ENCODE measurements around the gene SAMD9.
"Not testable (repeated sequence)": the region's sequence is repeated elsewhere in the genome, so short reads cannot be mapped to it uniquely, and the experiment has no call there.

SAMD9 gene

DNA sequence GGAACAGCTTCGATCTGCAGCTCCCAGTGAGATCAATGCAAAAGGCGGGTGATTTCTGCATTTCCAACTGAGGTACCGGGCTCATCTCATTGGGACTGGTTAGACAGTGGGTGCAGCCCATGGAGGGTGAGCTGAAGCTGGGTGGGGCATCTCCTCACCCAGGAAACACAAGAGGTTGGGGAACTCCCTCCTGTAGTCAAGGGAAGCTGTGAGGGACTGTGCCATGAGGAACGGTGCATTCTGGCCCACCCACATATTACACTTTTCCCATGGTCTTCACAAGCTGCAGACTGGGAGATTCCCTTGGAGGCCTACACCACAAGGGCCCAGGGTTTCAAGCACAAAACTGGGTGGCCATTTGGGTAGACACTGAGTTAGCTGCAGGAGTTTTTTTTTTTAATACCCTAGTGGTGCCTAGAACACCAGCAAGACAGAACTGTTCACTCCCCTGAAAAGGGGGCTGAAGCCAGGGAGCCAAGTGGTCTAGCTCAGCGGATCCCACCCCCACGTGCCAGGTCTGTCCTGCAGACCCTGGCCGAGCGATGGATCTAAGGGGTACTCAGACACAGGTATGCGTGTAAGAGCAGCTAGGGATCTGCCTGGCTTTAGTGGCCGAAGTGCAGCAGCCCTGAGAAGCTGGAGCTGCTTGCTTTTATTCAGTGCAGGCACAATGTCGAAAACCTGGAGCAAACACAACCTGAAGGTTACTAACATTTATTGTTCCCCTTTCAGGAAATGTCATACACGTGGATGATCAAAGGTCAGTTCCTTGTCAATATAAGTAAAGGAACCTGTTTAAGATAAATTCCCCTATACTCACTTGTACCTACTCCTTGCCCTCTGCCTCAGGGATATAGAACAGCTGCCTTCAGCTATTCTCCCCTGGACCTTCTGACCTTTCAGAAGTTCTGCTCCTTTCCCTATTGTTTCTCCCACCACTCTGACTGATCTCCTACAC is 3.1 kb upstream of the SAMD9 start:
- no peak for DNase-seq (ENCODE audit: low spot score)

DNA sequence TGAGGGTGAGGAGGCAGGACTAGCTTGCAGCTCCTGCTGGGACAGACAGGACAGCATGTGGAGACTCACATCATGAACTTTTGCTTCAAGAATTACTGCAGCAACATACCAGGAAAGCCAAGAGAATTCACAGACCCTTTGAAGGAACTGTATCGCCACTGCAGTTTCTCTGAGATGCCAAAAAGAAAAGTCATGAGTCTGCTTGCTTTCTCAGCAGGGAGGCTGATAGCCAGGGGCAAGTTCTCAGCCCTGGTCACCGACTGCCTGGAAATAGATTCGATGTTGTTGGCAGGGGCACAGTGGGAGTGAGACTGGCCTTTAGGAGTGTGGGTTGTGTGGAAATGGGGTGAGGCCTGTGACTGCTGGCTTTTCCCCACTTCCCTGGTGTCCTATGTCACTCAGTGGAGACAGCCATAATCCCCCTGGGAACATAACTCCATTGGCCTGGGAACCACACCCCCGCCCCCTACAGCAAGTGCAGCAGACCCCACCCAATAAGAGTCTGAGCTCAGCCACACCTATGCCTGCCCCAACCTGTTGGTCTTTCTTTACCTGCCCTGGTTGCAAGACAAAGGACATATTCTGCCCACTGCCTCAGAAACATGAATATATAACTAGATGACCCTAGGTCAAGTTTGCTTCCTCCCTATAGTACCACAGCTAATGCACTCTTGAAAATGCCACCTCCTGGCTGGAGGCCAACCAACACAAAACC is 1.6 kb upstream of the SAMD9 start:
- DNase-seq (ENCODE audit: low spot score): no peak

DNA sequence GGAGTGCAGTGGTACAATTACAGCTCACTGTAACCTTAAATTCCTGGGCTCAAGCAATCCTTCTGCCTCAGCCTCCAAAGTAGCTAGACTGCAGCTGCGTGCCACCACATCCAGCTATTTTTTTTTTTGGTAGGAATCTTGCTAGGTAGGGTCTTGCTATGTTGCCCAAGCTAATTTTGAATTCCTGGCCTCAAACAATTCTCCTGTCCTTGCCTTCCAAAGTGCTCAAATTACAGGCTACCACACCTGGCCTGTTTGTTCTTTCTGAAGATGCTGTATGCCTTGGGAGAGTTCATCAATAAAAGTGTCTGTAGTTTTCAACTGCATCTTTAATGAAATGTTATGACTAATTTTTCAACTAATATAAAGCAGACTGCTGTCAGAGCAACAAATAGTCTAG is 452 bp downstream of the SAMD9 start:
- DNase-seq (ENCODE audit: low spot score): no peak

DNA sequence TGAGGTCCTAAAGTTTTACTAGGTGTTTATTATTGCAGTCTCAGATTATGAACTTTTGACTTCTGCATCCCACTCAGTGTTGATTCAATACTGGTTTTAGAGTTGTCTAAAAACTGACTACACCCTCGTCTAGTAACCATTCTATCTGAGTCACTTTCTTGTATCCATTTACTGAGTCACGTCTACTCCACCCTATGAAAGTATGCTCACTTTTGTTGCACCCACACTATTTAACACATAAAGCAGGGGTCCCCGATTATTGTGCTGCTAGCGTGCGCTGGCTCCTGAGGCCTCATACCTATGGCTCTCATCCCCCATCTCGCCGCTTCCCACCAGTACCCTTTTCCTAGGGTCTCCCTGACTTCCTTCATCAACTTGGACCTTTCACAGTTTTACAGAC is 2.0 kb downstream of the SAMD9 start:
- peak; percentile 33 for DNase-seq (ENCODE audit: low spot score)

DNA sequence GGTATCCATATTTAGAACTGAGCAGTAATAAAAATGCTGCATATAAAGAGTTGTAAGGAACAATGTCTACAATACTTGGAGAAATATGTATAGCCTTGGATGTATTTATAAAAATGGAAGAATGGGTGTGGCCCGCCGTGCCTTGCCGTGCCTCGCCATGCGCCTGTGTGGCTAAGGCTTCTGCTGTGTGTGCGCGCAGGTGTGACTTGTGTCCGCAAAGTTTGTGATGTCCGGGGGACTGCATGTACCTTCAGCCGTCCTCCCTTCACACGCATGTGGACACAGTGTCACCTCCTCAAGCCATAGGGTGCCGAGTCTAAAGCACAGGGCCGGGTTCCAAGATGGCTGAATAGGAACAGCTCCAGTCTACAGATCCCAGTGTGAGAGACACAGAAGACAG is 9.8 kb downstream of the SAMD9 start:
- DNase-seq (ENCODE audit: low spot score): no peak

DNA sequence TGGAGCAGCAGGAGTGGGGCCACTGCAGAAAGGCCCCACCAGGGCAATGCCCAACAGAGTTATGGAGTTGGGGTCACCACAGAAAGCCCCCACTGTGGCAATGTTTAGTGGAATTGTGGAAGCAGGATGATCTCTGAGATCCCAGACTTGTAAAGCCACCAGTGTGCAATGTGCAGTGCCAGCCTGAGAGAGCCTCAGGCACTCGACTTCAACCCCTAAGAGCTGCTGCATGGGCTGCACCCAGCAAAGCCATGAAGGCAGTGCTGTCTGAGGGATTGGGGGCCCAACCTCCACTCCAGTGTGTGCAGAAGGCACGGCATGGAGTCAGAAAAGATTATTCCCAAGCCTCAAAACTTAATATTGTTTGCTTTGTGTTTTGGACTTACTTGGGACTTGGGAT is 20.4 kb downstream of the SAMD9 start:
- DNase-seq (ENCODE audit: low spot score): no peak

DNA sequence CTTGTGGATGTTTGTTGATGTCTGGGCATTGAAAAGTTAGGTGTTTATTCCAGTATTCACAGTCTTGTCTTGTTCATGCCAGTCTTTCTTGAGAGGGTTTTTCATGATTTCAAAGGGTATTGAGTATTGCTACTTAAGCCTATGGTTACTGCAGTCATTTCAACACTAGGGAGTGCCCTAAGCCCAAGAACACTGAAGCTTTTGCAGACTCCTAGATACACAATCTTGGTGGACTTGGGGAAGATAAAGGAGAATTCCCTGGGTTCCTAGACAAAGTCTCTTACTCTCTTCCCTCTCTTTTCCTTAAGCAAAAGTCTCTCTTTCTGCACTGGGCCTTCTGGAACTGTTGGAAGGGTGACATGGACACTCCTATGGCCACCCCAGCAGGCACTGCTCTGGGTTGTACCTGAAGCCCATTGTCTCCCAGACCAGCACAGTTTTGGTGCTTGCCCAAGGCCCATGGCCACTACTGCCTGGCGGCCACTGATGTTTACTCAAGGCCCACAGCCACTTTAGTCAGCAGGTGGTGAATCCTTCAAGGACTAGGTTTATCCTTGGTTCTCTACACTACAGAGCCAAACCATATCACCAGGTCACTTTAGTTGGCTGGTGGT is 24.9 kb downstream of the SAMD9 start:
- peak; percentile 50 for DNase-seq (ENCODE audit: low spot score)

DNA sequence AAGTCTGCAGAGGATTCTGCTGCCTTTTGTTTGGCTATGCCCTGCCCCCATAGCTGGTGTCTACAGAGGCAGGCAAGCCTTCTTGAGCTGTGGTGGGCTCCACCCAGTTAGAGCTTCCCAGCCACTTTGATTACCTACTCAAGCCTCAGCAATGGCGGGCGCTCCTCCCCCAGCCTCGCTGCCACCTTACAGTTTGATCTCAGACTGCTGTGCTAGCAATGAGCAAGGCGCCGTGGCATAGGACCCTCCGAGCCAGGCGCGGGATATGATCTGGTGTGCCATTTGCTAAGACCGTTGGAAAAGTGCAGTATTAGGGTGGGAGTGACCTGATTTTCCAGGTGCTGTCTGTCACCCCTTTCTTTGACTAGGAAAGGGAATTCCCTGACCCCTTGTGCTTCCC is 44.4 kb downstream of the SAMD9 start:
- not testable (repeated sequence) for DNase-seq (ENCODE audit: low spot score)

DNA sequence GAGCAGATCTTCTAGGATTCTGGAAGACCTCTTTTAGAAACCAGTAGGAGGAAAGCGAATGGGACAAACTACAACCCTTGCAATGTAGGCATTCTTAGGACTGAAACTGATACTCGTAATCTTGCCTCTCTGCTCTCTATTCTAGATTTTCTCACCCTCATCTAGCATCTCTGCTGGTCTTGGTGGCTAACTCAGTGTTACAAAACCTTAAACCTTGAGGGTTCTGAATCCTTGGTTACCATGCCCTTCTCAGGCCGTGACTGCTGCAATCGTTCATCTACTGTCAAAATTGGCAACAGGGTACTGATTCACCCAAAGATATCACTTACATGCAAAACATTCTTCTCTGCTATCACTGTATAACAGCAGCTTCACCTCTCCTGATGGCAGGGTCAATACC is 55.2 kb downstream of the SAMD9 start:
- no peak for DNase-seq (ENCODE audit: low spot score)

DNA sequence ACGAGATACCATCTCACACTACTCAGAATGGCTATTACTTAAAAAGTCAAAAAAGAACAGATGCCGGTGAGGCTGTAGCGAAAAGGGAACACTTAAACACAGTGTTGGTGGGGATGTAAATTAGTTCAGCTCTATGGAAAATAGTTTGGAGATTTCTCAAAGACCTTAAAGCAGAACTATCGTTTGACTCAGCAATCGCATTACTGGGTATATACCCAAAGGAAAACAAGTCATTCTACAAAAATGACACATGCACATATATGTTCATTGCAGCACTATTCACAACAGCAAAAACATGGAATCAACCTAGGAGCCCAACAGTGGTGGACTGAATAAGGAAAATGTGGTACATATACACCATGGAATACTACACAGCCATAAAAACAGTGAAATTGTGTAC is 56.9 kb downstream of the SAMD9 start:
- DNase-seq (ENCODE audit: low spot score): no peak

DNA sequence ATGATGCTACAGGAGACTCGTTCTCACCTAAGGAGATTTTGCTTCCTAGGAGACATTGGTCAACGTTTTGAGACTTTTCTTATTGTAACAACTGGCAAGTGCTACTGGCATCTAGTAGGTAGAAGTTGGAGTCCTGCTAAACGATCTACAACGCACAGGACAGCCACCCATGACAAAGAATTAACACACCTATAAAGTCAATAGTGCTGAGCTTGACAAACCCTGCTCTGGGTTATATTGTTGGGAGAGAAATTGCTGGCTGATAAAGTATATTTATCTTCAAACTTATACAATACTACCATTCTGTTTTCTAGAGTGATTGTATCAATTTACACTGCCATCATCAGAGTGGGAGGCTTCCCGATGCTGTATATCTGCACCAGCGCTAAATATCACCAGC is 57.8 kb downstream of the SAMD9 start:
- DNase-seq (ENCODE audit: low spot score): no peak

DNA sequence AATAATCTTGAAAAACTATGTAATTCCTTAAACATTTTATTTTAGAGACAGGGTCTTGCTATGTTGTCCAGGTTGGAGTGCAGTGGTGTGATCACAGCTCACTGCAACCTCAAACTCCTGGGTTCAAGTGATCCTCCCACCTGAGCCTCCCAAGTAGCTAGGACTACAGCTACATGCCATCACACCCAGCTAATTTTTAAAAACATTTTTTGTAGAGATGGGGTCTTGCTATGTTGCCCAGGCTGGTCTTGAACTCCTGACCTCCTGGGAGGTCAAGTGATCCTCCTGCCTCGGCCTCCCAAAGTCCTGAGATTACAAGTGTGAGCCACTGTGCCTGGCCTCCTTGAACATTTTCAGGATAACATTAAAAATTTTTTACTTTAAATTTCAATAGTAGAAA is 61.2 kb downstream of the SAMD9 start:
- DNase-seq (ENCODE audit: low spot score): not testable (repeated sequence)

DNA sequence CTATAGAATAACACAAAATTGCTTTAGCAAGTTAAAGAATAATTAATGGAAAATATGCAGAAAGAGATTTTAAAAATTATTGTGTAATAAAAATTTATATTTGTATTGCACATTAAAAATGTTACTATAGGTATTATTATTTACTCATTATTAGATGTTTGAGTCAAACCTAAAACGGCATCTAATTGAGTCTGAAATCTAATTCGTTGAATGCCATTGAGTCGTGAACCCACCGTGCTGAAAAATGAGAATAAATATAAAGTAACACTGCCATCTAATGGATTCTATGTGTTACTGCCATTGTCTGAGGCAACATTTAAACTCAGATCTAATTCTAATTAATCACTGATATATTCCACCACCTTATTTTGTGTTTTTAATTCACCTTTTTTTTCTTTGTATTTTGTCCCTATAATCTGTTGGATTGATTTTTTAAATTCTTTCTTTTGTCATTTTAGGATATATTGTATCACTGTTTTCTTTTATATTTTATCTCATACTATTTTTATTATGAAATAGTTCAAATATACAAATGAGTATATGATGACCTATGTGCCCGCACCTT is 62.2 kb downstream of the SAMD9 start:
- DNase-seq (ENCODE audit: low spot score): peak; percentile 68

DNA sequence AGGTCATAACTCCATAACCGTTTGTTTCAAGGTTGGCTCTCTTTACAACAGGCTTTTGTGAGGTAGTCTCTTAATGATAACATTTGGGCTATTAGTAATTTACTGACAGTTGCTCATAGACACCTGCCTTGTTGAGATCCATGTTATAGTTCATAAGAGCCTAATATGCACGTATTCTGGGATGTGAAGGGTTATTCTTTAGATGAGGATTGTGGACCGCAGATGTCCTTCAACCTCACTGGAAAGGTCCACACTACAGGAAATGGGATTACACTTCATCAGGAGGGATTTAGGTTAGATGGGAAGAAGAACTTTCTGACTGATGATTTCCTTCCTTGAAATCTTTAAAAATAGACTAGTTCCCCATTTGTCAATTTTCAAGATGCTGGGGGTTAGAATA is 62.8 kb downstream of the SAMD9 start:
- no peak for DNase-seq (ENCODE audit: low spot score)

DNA sequence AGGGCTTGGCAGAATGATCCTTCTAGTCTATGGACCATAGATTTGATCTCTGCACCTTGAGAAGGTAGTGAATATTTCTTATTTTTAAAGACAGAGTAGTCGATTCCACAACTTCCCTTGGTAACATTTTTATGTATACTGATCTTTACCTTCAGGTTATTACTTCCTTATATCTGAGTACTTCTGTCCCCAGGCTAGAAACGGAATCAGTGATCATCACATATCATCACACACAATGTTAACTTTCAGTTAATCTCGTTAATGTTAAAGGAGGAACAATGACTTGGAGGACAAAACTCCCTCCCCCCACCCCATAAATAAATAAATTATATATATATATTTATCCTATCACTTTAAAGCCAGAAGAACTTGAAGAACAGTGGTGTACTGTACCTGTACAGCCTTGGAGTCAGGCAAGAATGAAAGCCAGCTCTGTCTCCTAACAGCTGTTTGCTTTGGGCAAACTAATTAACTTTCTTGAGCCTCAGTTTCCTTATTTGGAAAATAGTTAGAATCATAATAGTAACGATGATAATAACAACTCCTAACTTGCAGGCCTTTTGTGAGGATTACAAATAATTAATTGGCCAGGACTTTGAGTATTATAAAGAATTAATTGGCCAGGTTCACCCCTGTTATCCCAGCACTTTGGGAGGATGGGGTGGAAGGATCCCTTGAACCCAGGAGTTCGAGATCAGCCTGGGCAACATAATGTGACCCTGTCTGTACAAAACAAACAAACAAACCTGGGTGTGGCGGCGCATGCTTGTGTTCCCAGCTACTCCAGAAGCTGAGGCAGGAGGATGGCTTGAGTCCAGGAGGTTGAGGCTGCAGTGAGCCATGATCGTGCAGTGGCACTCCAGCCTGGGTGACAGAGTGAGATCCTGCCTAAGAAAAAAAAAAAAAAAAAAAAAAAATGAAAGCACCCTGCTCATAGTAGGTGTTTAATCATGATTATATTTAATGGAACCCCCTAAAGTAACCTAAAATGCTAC is 63.5 kb downstream of the SAMD9 start:
- no peak for DNase-seq (ENCODE audit: low spot score)

DNA sequence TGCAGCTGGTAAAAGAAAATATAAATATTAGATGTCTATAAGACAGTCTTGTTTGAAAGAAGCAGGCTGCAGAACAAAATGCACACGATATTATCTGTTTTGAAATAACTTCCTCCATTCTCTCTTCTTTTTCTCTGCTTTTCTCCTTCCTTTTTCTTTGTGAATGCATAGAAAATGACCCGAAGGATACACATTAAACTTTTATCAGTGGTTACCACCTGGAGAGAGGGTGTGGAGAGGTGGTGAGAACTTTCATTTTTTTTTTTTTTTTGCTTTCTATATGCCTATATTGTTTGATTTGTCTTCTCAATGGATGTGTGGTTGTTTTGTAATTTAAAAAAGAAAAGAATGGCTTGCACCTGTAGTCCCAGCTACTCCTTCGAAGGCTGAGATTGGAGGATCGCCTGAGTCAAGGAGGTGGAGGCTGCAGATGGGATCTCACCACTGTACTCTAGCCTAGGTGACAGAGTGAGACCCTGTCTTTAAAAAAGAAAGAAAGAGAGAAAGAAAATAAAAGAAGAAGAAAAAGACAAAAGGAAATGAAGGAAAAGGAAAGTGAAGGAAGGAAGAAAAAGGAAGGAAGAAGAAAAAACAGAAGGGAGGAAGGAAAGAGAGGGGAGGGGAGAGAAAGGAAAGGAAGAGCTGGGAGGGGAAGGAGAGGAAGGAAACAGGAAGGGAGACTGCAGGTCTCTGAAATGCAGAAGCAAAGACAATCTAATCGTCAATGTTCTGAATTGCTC is 64.4 kb downstream of the SAMD9 start:
- no peak for DNase-seq (ENCODE audit: low spot score)

DNA sequence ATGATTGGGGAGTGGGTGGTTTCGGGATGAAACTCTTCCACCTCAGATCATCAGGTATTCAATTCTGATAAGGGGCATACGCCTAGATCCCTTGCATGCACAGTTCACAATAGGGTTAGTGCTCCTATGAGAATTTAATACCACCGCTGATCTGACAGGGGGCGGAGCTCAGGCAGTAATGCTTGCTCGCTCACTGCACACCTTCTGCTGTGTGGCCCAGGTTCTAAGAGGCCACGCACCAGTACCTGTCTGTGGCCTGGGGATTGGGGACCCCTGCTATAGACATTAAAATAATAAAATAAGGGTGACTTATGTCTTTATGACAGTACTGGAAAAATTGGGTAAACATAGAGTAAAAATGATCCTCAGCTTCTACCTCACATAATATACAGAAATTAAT is 66.1 kb downstream of the SAMD9 start:
- DNase-seq (ENCODE audit: low spot score): no peak

Data from kidney tubule cell (primary cell).